Fibroblast of mammary gland (primary cell): ENCODE results near the gene EXOC6B.
"Not testable (repeated sequence)": the region's sequence is repeated elsewhere in the genome, so short reads cannot be mapped to it uniquely, and the experiment has no call there.

Source experiments
- DNase-seq: peaks from one replicate; pipeline ENCODE4 v3.0.0-alpha.2; 2010; ENCODE audit warnings: low read depth
- H3K4me3 ChIP-seq: 2 replicates; pipeline ENCODE4 v1.5.1; 2011; ENCODE audit warnings: low read depth, mild to moderate bottlenecking, low read length, moderate library complexity; ENCODE audit not compliant: control insufficient read depth
- TF ChIP-seq, protein P1 (sequence below): conservative IDR thresholded peaks from 2 replicates; pipeline ENCODE4 v1.5.1; 2011; ENCODE audit warnings: low read depth, low read length, inconsistent platforms; ENCODE audit not compliant: control insufficient read depth, insufficient read depth

The EXOC6B gene

DNA sequence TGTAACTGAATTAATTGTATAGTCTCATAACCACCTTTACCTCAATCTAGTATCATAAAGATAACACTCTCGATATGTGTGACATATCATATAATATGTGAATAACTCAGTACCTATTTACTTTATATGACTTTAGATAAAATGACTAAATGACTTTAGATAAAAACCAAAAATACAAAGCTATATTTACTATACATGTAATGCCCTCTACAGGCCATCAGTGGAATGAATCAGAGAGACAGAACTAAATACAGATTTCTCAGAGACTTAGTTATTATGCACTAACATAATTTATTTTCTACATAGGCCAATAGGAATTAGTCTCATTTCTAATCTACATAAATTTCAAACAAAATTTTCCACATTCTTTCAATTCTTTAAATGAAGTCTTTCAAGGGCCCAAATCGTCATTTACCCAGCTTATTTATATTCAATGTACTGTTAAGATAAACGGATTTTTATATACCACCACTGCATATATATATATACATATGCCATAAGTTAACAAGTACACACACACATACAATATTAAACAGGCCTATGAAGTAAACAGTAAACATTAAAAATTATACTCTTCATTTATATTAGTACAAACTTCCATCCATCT, 219.9 kb downstream of the EXOC6B start:
- DNase-seq: peak; percentile 29
- TF ChIP-seq, protein P1, sequence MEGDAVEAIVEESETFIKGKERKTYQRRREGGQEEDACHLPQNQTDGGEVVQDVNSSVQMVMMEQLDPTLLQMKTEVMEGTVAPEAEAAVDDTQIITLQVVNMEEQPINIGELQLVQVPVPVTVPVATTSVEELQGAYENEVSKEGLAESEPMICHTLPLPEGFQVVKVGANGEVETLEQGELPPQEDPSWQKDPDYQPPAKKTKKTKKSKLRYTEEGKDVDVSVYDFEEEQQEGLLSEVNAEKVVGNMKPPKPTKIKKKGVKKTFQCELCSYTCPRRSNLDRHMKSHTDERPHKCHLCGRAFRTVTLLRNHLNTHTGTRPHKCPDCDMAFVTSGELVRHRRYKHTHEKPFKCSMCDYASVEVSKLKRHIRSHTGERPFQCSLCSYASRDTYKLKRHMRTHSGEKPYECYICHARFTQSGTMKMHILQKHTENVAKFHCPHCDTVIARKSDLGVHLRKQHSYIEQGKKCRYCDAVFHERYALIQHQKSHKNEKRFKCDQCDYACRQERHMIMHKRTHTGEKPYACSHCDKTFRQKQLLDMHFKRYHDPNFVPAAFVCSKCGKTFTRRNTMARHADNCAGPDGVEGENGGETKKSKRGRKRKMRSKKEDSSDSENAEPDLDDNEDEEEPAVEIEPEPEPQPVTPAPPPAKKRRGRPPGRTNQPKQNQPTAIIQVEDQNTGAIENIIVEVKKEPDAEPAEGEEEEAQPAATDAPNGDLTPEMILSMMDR: peak; percentile 80
- H3K4me3 ChIP-seq: no peak overlapping the region

GRCh38 chr2:72604468-72604867, 221.4 kb downstream of the EXOC6B start:
- TF ChIP-seq, protein P1: no peak
- no peak overlapping the region for H3K4me3 ChIP-seq
- no peak for DNase-seq

GRCh38 chr2:72603481-72603880, 222.4 kb downstream of the EXOC6B start:
- TF ChIP-seq, protein P1: no peak
- no peak overlapping the region for H3K4me3 ChIP-seq
- no peak for DNase-seq

GRCh38 chr2:72602711-72603110, 223.1 kb downstream of the EXOC6B start:
- no peak overlapping the region for H3K4me3 ChIP-seq

GRCh38 chr2:72602095-72602494, 223.7 kb downstream of the EXOC6B start:
- H3K4me3 ChIP-seq: no peak overlapping the region
- DNase-seq: no peak
- TF ChIP-seq, protein P1: no peak

More at GRCh38 chr2:72602711-72603110, 223.1 kb downstream of the EXOC6B start:
- TF ChIP-seq, protein P1: no peak
- no peak for DNase-seq

- not testable (repeated sequence) for DNase-seq, H3K4me3 ChIP-seq
These were observed 242.0 kb downstream of the EXOC6B start for GRCh38 chr2:72583836-72584235.

DNA sequence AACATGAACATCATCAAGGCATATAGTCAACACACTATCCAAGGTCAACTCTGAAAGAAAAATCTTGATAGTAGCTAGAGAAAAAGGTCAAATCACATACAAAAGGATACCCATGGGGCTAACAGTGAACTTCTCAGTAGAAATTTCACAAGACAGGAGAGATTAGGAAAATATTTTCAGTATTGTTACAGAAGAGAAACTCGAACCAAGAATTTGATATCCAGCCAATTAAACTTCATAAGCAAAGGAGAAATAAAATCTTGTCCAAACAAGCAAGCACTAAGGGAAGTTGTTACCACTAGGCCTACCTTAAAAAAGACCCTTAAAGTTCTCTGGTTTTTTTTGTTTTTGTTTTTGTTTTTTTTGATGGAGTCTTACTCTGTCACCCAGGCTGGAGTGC, 242.5 kb downstream of the EXOC6B start:
- no peak overlapping the region for H3K4me3 ChIP-seq
- DNase-seq: no peak
- TF ChIP-seq, protein P1: no peak
